Measurements from ENCODE around the gene HDGFL3.
"Not testable (repeated sequence)": the region's sequence is repeated elsewhere in the genome, so short reads cannot be mapped to it uniquely, and the experiment has no call there.

The HDGFL3 gene

GRCh38 chr15:83207660-83208366 is at the start of gene HDGFL3:
TSS of gene HDGFL3 (minus strand) at chr15:83207823. CDS start at chr15:83207414, 409 bp downstream.
- DNase-seq (ENCODE audit: low read depth) = peak; percentile 52

GRCh38 chr15:83250781-83251180 is 43.2 kb upstream of the HDGFL3 start:
- no peak for DNase-seq (ENCODE audit: low read depth)

- DNase-seq (ENCODE audit: low read depth) = no peak
Measured at GRCh38 chr15:83249030-83249343, 41.4 kb upstream of the HDGFL3 start.

GRCh38 chr15:83248151-83249029 is 40.8 kb upstream of the HDGFL3 start:
- peak; percentile 34 for DNase-seq (ENCODE audit: low read depth)

GRCh38 chr15:83243634-83244033 is 36.0 kb upstream of the HDGFL3 start:
- DNase-seq (ENCODE audit: low read depth) = no peak

- no peak for DNase-seq (ENCODE audit: low read depth)
Measured at GRCh38 chr15:83230242-83230641, 22.6 kb upstream of the HDGFL3 start.

- DNase-seq (ENCODE audit: low read depth) = no peak
Measured at GRCh38 chr15:83225449-83225848, 17.8 kb upstream of the HDGFL3 start.

GRCh38 chr15:83221781-83222180 is 14.2 kb upstream of the HDGFL3 start:
- not testable (repeated sequence) for DNase-seq (ENCODE audit: low read depth)

GRCh38 chr15:83219026-83219425 is 11.4 kb upstream of the HDGFL3 start:
- no peak for DNase-seq (ENCODE audit: low read depth)

GRCh38 chr15:83215306-83215705 is 7.7 kb upstream of the HDGFL3 start:
- DNase-seq (ENCODE audit: low read depth) = no peak

GRCh38 chr15:83210619-83211018 is 3.0 kb upstream of the HDGFL3 start:
- no peak for DNase-seq (ENCODE audit: low read depth)

- DNase-seq (ENCODE audit: low read depth) = no peak
Measured at GRCh38 chr15:83209333-83209732, 1.7 kb upstream of the HDGFL3 start.

- DNase-seq (ENCODE audit: low read depth) = no peak
Measured at GRCh38 chr15:83208367-83208661, 691 bp upstream of the HDGFL3 start.

GRCh38 chr15:83207009-83207659 is 489 bp downstream of the HDGFL3 start:
- DNase-seq (ENCODE audit: low read depth) = no peak

GRCh38 chr15:83206526-83207008 is 1.1 kb downstream of the HDGFL3 start:
- DNase-seq (ENCODE audit: low read depth) = no peak

- DNase-seq (ENCODE audit: low read depth) = no peak
Measured at GRCh38 chr15:83205725-83206324, 1.8 kb downstream of the HDGFL3 start.

GRCh38 chr15:83204697-83205096 is 2.9 kb downstream of the HDGFL3 start:
- DNase-seq (ENCODE audit: low read depth) = no peak

- DNase-seq (ENCODE audit: low read depth) = no peak
Measured at GRCh38 chr15:83203543-83203942, 4.1 kb downstream of the HDGFL3 start.

GRCh38 chr15:83200589-83200988 is 7.0 kb downstream of the HDGFL3 start:
- DNase-seq (ENCODE audit: low read depth) = no peak

GRCh38 chr15:83200162-83200561 is 7.5 kb downstream of the HDGFL3 start:
- no peak for DNase-seq (ENCODE audit: low read depth)

GRCh38 chr15:83199288-83199687 is 8.3 kb downstream of the HDGFL3 start:
- no peak for DNase-seq (ENCODE audit: low read depth)

GRCh38 chr15:83198476-83198875 is 9.1 kb downstream of the HDGFL3 start:
- no peak for DNase-seq (ENCODE audit: low read depth)

- DNase-seq (ENCODE audit: low read depth) = no peak
Measured at GRCh38 chr15:83194528-83194927, 13.1 kb downstream of the HDGFL3 start.
